NCI-H1694 (cell line): ENCODE data around the gene CST4.
A peak's percentile ranks its signal among the peaks of the same experiment; 100 is the strongest.
"Not testable (repeated sequence)": the region's sequence is repeated elsewhere in the genome, so short reads cannot be mapped to it uniquely, and the experiment has no call there.

Experiments
- DNase-seq: peaks from one replicate; lab custom pipeline; 2025; lab: John Stamatoyannopoulos, UW

The CST4 gene

GRCh38 chr20:23640671-23641667, 47.9 kb downstream of the CST4 start:
- peak; percentile 23 for DNase-seq

GRCh38 chr20:23640018-23640601, 48.7 kb downstream of the CST4 start:
- DNase-seq = no peak

GRCh38 chr20:23639490-23639958, 49.3 kb downstream of the CST4 start:
- DNase-seq = no peak

GRCh38 chr20:23638309-23638708, 50.5 kb downstream of the CST4 start:
- no peak for DNase-seq

- peak; percentile 64 for DNase-seq
These were observed 51.3 kb downstream of the CST4 start, which contains the start of gene CST3 for GRCh38 chr20:23637282-23638221. Gene CST3, minus strand, starts transcription at chr20:23637955. Its CDS starts 93 bp downstream, at chr20:23637862.

GRCh38 chr20:23636908-23637281, 51.9 kb downstream of the CST4 start:
- no peak for DNase-seq

- DNase-seq = no peak
These were observed 52.5 kb downstream of the CST4 start for GRCh38 chr20:23636182-23636907.

GRCh38 chr20:23635768-23636090, 53.1 kb downstream of the CST4 start:
- DNase-seq = not testable (repeated sequence)
